ENCODE data around the gene NCOA3.

DNA sequence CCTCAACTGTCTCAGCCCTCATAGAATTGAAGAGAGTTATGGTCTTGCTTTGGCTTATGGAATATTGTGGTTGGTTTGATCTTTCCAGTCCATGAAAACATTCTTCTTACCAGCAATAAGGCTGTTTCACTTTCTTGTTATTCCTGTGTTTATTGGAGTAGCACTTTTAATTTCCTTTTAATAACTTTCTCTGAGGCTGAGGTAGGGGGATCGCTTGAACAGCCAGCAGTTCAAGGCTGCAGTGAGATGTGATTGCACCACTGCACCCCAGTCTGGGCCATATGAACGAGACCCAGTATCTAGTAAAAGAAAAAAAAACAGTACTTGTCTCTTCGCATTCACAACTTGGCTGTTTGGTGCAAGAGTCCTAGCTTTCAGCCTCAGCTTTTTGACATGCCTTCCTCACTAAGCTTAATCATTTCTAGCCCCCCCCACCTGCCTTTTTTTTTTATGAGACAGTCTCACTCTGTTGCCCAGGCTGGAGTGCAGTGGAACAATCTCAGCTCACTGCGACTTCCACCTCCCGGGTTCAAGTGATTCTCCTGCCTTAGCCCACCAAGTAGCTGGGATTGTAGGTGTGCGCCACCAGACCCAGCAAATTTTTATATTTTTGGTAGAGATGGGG is 70.5 kb downstream of the NCOA3 start:
- TF ChIP-seq, protein P1, sequence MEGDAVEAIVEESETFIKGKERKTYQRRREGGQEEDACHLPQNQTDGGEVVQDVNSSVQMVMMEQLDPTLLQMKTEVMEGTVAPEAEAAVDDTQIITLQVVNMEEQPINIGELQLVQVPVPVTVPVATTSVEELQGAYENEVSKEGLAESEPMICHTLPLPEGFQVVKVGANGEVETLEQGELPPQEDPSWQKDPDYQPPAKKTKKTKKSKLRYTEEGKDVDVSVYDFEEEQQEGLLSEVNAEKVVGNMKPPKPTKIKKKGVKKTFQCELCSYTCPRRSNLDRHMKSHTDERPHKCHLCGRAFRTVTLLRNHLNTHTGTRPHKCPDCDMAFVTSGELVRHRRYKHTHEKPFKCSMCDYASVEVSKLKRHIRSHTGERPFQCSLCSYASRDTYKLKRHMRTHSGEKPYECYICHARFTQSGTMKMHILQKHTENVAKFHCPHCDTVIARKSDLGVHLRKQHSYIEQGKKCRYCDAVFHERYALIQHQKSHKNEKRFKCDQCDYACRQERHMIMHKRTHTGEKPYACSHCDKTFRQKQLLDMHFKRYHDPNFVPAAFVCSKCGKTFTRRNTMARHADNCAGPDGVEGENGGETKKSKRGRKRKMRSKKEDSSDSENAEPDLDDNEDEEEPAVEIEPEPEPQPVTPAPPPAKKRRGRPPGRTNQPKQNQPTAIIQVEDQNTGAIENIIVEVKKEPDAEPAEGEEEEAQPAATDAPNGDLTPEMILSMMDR (IDR thresholded peaks at IDR 0.05): no peak
- TF ChIP-seq POLR2A (IDR thresholded peaks at IDR 0.05): no peak

Measured in esophagus squamous epithelium (tissue), 4 donors.